Activated CD4-positive, alpha-beta T cell treated with anti-CD3 and anti-CD28 coated beads, Interleukin-2, amount 50 U/mL, for 16 hours (primary cell): ENCODE measurements around the gene SARDH.
A peak's percentile ranks its signal among the peaks of the same experiment; 100 is the strongest.
"Not testable (repeated sequence)": the region's sequence is repeated elsewhere in the genome, so short reads cannot be mapped to it uniquely, and the experiment has no call there.

Experiments used
- DNase-seq: peaks from one replicate; pipeline ENCODE4 v3.0.0-alpha.2; 2020

The SARDH gene

DNA sequence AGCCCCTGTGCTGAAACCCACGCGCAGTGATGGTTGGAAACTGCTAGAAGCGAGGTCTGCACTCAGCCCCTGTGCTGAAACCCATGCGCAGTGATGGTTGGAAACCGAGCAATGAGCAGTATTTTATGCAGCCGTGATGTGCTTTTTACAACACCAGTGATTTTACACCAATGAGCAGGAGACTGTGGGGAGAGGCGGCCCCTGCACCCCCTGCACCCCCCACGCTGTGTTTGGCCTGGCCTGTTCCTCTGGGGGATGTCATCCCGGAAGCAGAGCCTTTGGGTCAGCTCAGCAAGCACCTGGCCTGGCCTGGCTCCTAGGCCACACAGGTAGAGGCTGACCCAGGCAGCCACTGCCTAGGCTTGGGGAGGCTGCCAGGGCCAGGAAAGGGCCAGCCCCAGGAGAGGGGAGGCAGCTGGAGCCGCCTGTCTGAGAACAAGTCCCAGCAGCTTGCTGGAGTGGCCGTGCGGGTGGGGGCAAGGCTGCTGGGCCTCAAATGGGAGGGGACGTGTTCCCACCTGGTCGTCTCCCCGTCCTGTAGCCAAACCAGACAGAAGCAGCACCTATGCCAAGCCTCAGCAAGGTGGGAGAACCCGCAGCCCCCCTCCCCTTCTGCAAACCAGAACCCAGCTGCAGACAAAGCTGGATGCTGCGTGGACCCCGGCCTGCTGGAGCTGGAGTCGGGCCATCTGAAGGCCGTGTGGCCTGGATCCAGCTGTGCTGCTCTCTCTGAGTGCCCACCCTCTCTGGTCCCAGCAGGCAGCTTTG is 55.1 kb downstream of the SARDH start:
- no peak for DNase-seq

DNA sequence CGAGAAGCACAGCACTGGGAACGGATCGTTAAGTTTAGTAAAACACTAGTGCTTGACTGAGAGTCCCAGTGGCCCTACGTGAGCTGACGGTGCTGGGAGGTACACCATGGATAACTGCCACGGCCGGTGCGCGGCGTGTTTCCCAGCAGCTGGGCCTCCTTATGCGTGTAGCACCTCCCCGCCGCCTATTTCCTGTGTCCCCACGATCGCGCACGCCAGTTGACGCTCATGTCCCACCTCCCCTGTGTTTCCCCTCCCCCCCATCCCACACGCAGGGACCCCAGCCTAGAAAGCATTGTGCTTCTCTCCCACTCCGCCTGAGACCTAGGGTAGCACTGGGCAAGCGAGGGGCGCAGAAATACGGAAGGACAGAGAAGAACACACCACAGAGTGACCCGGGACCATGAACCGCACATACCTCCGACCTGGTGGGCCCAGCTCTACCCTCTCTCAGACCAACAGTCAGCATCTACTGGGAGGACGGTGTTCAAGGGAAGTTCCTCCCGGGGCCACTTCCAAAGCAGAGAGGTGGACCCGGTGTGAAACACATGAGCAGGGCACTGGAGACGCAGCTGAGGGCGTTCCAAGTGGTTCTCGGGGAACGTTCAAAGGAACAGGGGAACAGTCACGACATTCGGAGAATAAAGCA is 56.4 kb downstream of the SARDH start:
- DNase-seq, result no peak

DNA sequence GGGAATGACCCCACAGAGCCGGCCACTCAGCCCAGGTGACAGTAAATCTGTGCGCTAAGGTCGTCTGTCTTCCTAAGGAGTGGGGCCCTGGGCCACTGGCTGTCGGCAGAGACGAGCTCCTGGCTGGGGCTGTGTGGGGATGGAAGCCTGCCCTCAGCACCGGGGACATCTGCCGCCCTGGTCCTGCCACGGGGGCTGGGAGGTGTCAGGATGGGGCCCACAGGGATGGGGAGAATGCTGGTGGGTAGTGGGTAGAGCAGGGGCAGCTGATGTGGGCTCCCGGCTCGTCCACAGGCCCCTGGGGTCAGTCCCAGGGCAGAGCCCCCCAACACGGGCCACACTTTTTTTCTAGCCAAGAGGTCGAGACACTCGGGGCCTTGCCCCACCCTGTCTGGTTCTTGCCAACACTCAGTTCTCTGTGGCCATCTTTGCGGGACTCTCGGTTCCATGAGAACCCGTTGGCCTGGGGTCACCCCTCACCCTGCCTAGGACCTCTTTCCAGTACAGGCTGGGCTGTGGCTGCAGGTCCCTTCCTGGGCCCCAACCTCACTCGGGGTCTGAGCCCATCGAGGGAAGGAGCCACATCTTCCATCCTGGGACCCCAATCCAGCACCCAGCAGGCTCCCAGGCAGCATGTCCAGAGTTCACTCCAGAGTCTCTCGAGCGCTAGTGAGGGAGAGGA is 57.0 kb downstream of the SARDH start:
- DNase-seq, result no peak

DNA sequence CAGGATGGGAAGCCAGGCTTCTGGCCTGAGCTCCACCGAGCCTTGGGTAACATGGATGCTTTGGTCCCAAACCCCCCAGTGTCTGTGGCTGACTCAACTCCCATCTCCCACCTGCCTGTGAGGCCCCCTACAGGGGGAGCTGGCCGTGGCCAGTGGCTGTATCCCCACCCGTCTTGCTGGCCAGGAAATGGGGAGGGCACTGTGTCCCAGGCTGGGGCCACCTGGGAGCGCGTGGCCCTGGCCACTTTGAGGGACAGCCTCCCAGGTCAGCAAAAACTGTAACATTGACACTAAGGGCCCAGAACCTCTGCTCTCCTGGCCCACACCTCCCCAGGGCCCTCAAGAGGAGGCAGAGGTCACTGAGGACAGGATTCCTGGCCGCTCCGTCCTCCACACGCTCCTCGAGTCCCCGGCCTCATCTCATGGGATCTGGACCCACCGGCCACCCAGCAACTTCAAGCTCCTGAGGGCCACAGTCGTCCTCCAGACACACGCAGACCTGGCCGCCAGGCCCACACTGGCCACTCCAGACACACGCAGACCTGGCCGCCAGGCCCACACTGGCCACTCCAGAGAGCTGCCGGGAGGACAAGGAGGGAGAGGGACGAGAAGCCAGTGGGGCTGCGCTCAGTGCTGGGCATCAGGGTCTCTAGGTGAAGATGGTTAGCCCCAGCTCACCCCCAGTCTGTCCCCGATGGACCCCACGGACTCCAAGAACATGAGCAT is 57.7 kb downstream of the SARDH start:
- no peak for DNase-seq

DNA sequence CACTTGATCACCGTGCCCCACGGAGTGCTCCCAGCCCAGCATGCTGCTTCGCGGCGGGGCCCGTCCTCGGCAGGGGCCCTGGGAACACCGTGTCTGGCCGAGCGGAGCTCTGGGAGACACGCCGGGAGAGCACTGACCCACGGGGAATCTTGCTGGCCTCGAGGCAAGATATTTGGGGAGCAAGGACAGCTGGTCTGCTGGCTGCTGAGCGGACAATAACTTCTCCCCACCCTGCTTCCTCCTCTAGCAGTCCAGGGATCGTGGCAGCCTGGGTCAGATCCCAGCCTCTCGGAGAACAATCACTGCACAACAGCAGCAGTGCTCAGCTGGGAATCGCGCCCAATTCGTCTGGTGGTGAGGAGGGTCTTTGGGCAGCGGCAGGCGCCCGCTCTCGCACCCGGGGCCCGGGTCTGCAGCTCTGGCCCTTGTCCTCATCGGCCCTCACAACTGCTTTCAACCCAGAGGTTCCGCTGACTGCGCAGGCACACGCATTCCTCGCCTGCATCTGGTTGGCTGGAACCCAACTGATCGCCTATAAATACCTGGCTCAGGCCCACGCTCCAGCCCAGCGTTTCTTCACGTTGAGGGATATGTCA is 58.6 kb downstream of the SARDH start:
- DNase-seq, result no peak

DNA sequence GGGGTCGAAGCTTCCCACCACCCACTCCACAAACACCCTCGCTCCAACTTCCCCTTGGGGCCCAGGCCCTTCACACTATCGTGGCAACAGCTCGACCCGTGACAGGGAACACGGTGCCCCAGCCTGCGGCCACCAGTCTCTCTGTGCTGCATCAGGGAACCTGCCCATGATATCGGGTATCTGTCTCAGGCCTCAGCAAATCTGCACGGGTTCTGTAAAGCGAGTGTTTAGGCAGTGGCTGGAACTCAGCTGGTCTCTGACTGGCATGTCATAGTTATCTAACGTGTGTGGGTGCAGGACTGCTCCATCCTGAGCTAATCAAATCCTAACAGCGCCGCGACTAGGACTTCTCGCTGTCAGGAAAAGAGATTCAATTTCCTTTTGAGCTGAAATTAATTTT is 59.1 kb downstream of the SARDH start:
- DNase-seq, result no peak

DNA sequence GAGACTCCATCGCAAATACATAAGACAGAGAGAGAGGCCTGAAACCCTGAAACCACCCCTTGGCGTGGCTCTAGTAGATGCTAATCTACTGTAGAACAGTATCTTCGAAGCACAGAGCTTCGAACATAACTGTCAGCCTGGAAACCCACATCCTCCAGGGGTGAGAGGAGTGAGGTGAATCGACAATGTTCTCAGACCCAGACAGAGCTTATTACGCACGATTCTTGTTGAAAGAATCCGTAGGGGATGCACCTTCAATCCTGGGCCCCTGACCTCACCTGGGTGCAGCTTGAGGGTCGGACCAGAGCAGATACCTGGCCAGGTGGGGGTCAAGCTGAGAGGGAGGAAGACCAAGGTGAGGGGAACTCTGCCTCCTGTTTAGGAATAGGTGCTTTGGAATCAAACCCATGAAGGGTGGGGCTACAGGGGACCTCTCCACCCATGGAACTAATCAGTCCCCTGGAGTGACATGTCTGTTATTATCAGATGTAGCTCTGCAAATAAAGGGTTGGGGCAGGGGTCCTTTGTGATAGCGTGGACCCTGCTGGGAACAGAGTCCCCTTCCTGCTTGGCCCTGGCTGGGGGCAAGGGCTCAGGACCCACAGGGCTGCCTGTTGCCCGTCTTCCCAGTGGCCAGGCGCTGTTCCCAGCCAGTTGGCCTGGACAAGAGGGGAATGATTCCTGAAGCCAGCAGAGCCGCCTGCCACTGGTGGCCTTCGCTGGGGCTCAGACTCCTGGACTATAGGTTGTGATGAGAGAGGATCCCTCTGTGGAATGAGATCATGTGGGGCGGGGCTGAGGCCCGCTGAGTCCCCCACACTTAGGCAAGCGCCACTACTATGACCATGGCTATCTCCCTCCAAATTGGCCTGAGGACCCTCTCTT is 60.8 kb downstream of the SARDH start:
- peak; percentile 44 for DNase-seq

DNA sequence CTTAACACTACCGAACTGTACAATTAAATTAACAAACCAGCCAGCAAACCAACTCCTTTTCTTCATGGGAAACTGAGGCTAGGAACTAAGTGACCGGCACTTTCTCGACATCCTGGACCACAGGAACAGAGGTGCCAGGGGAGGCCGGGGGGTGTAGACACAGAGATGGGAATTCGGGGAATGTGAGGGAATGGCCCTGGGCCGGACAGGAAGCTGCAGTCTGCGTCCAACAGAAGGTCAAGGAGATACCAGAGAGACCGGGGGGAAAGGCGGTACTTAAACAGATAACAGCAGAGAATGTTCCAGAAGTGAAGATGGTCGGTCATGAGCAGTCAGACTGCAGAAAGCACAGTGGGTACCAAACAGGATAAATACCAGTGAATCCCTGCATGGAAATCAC is 61.7 kb downstream of the SARDH start:
- no peak for DNase-seq

DNA sequence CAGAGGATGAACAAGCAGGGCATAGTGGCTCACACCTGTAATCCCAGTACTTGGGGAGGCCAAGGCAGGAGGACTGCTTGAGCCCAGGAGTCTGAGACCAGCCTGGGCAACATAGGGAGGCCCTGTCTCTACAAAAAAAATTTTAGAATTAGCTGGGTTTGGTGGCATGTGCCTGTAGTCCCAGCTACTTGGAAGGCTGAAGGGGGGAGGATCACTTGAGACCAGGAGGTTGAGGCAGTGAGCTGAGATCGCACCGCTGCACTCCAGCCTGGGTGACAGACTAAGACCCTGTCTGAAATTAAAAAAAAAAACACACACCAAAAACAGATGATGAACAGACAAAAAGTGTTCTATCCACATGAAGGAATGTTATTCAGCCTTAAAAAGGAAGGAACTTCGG is 62.4 kb downstream of the SARDH start:
- DNase-seq, result not testable (repeated sequence)

DNA sequence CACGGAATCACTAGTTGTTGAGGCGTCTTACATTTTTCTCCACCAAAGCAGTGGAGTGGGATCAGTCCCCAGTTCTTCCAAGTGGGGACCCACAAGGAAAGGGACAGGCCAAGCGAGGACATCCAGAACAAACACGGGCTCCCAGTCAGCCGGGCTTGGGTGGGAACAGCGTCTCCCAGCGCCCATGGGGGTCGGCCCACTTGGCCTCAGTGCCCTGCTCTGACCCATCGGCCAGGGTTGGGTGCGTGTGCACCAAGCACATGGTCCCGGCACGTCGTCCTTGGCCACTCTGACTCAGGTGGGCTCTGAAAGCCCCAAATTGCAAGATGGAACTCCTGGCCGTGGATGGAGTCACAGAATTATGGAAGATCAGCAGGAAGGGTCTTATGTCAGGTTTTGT is 64.1 kb downstream of the SARDH start:
- DNase-seq, result no peak

DNA sequence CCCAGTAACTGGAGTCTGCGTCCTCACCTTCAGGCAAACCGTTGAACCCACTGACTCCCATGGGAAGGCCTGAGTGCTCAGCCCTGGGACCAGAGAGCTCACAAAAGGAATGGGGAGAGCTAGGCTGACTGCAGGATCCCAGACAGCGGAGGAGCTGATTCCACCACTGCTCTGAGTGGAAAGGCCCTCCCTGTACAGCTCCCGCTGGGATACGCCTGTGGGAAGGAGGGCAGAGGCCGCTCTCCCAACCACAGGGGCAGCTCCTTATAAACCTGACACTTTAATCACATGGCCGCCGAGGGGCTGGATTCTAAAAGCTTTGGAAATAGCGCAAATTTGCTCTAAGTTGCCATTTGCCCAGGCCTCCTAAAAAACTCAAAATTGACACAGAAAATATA is 64.9 kb downstream of the SARDH start:
- DNase-seq, result no peak

DNA sequence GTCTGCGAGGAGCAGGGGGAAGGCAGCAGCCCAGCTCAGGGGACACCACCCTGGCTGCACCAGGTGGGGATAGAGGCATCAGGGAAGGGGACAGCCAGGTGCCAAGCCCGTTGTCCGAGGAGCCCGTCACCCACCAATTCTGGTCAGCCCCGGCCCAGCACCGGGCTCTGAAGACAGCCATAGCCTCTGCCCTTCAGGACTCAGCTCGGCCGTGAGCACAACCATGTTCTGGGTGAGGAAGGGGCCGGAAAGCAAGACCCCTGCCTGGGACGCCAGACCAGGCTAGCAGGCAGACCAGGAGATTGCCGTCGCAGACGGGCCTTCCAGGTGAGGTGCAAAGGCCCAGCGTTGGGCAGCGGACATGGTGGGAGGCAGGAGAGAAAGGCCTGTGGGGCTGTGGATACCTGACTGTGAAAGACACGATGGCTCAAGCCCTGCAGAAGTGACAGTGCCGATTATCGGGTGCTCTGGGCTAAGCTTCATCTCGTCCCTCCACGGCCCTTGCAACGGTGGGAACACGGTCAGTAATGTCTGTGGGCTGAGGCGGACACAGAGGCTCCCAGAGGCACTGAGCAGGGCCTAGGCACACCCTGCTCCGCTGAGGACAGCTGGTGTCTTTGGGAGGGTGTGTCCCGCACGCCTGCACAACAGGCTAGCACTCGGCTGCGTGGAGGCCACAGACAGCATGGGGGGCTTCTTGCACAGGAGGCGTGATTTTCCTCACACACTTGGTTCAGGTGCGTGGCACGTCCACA is 65.5 kb downstream of the SARDH start:
- no peak for DNase-seq

DNA sequence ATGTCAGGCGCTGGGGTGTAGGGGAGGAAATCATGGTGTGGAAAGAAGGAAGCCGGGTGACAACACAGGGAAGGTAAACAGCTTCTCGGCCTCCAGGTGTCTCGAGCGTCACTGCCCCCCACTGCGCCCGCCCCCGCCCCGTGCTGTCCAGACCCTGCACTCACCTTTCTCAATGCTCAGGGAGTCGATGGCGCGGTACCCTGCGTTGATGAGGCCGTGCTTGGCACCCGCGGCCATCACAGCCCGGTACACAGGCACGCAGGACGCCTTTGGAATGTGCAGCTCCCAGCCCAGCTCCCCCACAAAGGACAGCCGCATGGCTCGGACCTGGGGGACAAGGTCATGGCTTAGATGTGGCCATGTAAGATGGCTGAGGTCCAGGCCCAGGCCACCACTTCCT is 66.8 kb downstream of the SARDH start:
- DNase-seq, result no peak

DNA sequence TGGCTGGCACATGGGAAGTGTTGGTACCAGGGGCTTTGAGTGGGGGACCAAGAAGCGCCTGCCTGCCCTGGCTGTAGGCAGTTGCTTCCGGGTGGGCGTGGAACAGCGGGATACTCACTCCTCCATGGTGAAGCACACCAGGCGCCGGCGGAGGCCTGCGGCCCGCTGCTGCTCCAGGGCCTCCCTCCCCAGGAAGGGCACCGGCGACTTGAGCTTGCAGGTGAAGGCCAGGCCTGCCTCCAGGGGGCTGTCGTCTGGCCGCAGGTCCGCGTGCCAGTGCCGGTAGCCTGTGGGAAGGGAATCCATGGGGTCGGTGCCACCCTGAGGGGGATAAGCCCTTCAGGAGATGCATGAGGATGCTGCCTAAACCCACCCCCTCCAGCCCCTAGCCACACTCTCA is 67.7 kb downstream of the SARDH start:
- DNase-seq, result no peak

DNA sequence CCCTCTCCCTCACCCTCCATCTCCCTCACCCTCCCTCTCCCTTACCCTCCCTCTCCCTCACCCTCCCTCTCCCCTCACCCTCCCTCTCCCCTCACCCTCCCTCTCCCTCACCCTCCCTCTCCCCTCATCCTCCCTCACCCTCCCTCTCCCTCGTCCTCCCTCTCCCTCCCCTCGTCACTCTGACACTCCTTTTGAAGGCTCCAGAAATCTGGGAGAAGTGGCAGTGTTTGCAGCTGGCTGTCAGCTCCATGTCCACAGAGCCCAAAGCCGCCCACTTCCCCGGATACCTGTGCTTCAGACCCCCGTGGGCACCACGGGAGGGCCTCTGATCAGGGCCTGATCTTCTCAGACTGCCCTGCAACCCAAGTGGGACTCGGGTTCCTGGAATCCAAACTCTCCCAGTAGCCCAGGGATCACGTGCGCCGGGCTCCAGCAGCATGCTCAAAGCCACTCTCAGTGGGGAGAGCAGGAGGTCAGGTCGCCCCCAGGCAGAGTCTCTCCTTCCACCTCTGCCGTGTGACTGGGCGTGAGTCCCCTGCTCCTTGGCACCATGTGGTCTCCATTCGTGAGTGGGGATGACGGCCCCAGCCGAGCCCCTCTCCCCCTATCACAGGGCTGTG is 68.9 kb downstream of the SARDH start:
- no peak for DNase-seq

DNA sequence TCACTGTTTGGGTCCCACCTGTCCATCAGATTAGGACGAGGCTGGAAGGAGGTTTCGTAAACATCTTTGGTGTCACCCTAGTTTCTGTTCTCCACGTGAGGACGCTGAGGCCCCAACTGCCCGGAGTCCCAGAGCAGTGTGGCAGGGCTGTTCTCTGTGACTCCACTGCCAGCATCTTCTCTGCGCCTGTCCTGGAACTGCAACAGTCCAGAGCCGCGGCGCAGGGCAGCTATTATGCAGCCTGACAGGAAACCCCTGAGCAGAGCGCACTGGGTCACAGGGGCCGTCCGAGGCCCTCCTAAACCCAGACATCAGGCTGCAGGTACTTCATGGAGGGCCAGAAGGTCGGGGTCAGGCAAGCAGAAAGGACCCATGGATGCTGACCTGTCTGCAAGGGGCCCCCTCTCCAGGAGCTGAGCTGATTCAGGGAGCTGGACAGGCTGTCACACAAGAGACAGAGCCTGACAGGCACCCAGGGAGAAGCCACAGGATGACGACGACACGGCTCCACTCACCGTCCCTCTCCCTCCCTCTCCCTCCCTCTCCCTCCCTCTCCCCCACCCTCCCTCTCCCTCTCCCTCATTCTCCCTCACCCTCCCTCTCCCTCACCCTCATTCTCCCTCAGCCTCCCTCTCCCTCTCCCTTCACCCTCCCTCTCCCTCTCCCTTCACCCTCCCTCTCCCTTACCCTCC is 70.2 kb downstream of the SARDH start:
- DNase-seq, result no peak

DNA sequence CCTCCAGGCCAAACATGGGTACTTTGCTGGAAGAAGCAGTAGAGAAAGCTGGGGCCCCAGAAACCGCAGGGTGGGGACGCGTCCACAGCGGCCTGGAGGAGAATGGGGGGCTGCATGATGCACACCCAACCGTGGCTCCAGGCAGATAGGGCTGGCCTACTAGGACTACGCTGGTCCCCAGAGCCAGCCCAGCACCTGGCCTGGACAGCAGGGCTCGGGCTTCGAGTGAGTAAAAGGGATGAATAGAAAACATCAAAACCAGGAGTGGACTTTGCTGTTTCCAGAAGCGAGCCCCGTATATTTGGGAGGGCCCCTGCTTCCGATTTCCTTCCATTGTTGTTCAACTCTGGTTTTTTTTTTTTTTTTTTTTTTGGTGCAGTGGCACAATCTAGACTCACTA is 71.3 kb downstream of the SARDH start:
- DNase-seq, result no peak

DNA sequence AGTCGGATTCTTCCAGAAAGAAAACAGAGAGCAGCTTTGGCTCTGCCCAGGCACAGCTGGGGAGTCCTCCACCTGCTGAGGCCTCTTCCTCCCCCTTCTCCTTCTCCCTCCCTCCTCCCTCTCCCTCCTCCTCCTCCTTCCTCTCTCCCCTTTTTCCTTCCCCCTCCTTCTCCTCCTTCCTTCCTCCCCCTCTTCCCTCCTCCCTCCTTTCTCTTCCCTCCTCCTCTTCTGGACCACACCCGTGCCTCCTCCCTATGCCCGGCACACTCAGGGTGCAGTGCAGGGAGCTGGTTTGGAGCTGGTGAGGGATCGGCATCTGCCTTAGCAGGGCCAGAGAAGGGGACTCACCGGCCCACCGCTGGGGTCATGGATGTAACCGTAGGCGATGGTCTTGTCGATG is 71.8 kb downstream of the SARDH start:
- DNase-seq, result no peak

DNA sequence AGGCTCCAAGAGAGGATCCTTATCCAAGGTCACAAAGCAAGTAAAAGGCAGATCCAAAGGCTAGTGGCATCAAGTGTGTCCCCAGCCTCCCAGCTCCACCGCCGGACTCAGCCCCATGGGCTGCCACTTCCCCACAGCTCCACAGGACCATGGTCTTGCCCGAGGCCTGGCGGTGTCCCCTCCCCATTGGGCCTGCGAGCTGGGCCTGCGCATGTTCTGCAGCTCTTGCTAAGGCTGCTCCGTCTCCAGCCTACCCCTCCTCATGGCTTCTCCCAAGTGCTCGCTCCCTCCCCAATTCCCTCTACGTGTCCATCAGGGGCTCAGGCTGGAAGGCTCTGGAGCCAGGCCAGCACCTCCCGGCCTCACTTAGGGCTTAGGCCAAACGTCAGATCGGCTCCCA is 72.6 kb downstream of the SARDH start:
- DNase-seq, result no peak

DNA sequence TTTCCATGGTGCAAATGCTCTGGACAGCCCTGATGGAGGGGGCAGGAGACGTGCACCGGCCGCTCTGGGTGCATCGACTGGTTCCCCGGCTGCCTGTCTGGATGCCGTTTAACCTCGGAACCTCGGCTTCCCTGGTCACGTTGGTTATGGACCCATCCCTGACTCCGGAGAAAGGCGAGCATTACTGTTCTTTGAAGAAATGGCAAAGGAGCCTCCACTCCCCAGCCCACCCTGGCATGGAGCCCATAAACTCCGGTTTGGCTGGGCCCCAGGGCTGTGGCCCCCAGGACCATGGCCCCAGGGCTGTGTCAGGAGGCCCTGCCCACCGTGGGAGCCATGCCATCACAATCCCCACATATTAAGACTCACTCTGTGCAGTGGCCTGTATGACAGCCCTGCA is 73.1 kb downstream of the SARDH start:
- no peak for DNase-seq
